GM19238 (cell line): Measurements from ENCODE around the gene FSD1L.
"Not testable (repeated sequence)": the region's sequence is repeated elsewhere in the genome, so short reads cannot be mapped to it uniquely, and the experiment has no call there.

ENCODE experiments used
- DNase-seq: peaks from one replicate; pipeline ENCODE4 v3.0.0; 2011; ENCODE audit warnings: low spot score; ENCODE audit not compliant: insufficient read length

FSD1L gene

DNA sequence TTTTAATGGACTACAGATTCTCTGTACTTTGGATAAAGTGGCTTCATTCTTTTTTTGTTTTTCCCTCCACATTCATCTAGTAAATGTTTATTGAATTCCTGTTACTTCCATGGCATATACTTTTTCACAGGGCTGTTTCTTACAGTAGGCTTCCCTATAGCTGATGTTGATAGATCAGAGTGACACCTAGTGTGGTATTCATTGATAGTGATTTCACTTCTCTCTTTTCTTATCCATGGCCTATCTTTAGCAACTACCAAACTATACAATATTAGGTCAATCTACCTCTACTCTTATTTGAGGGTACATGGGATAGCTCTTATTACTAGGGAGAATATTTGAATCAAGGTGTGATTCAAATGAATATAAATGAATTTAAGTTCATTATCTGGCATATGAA, 35.8 kb downstream of the FSD1L start:
- DNase-seq, result no peak

DNA sequence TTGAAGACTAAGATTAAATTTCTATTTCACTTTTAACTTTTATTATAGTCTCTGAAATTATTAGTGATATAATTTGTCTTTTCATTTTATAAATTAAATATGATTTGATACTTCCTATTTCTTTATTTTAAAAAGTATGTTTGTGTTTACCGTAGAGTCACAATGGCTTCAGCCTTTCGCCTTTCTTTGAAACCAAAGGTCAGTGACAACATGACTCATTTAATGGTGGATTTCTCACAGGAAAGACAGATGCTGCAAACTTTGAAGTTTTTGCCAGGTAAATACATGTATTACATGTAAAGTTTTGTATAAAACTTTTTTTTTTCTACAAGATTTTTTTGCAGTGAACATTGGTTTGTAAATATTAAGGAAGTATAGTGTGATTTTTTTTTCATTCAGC, 36.4 kb downstream of the FSD1L start:
- no peak for DNase-seq

DNA sequence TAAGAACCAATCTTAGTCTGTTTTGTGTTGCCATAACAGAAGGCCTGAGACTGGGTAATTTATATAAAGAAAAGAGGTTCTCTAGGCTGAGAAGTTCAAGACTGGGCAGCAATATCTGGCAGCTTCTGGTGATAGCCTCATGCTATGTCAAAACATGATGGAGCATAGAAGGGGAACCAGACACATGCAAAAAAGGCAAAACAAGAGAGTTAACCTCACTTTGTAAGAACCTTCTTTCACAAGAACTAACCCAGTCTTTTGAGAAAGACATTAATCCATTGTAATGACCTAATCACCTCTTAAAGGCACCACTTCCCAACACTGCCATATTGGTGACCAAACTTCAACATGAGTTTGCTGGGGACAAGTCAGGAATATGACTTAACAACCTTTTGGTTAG, 37.3 kb downstream of the FSD1L start:
- DNase-seq, result no peak

DNA sequence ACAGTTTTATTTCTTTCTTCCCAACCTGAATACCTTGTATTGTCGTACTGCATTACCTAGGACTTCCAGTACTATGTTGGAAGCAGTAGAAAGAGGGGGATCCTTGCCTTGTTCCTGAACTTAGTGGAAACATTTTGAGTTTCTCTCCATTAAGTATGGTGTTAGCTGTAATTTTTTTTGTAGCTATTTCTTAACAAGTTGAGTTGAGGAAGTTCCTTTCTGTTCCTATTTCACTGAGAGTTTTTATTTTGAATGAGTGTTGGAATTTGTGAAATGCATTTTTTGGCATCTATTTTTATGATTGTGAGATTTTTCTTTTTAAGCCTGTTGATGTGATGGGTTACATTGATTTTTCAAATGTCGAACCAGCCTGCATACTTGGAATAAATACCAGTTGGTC, 49.0 kb downstream of the FSD1L start:
- DNase-seq, result no peak

DNA sequence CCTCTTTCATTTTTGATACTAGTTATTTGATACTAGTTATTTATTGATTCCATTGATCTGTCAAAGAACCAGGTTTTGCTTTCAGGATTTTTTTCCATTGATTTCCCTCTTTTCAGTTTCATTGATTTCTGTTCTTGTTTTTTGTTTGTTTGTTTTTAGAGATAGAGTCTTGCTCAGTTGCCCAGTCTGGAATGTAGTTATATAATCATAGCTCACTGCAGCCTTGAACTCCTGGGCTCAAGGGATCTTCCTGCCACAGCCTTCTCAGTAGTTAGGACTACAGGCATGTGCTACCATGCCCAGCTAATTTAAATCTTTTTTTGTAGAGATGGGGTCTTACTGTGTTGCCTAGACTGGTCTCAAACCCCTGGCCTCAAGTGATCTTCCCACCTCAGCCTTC, 49.9 kb downstream of the FSD1L start:
- DNase-seq, result no peak

DNA sequence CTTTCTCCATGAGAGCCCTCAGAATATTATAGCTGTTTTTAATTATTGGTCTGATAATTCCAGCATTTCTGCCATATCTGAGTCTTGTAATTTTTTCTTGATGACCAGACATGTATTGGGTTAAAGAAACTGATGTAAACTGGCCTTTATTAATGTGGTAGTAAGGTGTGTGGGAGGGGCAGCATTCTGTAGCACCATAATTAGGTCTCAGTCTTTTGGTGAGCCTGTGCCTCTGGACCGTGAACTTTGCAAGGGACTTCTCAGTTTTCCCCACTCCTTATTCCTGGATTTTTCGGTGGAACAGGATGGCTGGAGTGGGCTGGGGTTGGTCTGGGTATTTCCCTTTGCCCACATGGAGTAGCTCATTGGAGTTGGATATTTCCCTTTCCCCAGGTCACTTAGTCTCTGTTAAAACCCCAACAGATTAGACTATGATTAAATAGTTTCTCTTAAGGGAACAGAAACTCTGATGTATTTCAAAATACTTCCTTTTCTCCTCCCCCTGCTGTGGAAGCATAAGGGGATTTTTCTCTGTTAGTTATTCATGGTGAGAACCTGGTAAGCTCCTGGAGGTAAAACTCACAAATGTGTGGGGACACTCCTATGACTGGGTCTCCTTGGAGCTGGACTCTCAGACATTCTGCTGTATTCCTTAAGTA, 52.4 kb downstream of the FSD1L start:
- peak; percentile 24 for DNase-seq

DNA sequence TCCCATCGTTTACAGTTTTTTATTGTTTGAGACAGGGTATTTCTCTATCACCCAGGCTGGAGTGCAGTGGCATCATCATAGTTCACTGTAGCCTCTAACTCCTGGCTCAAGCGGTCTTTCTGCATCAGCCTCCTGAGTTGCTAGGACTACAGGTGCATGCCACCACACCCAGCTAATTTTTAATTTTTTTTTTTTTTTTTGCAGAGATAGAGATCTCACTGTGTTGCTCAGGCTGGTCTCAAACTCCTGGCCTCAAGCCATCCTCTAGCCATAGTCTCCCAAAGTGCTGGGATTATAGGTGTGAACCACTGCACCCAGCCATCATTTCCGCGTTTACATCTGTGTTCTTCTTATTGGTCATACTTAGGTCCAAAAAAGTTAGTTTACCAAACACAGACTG, 53.6 kb downstream of the FSD1L start:
- DNase-seq, result no peak

DNA sequence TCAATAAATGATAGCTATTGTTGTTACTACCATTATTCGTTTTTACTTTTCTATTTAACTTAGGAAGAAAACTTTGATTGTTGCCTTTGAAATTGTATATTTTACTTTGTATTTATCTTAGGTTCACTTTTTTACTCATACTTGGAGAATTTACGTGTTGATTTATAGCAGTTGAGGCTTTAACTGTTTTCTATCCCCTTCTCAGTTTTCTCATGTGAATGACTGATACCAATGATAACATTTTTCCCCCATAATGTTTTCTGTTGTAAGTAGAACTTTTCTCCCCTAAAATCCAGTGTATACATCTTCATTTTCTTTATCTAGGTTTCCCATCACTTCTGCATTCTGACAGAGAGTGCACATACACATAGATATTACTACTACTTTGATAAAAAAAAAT, 54.4 kb downstream of the FSD1L start:
- DNase-seq, result no peak

DNA sequence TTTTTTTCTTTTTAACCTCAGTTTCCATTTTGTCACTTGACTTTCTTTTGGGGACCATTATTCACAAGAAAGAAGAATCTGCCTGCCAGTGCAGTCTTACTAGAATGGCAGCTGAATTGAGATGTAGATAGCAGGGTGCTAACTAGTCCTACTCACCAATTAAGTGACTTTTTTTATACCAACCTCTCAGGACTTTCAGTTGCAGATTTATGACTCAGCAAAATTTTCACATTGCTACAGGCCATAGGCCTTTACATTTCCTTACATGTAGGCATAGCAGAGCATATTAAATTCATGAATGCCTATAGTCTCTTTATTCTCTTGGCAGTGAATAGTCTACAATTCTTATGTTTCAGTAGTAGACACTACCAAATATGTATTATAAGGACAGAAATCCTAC, 56.0 kb downstream of the FSD1L start:
- no peak for DNase-seq

DNA sequence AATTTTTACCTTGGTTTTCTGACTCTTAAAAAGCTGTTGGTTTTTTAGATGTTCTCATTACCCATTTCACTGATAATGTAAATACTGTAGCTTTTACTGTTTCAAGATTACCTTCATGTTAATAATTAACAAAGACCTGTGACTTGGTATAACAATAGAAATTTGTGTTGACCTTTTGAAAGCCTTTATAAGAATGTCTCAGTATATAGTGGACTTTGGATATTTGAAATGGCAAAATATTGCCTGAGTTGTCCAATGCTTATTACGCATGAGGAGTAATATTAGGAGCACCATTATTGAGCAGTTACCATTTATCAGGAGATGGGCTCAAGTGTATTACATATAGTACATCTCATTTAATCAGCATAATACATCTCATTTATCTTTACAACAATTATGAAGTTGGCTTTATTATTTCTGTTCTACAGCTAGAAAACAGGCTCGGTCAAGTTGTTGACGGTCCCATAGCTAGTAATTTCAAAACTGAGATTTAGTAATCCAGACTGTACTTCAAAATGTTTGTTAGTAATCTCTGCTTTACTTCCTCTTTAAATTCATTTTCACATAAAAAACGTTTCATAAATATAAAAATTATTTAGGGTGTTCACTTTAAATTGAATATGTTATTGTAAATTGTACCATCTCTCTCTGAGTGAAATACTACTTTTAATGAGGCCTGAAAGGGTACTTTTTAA, 59.4 kb downstream of the FSD1L start:
- no peak for DNase-seq

DNA sequence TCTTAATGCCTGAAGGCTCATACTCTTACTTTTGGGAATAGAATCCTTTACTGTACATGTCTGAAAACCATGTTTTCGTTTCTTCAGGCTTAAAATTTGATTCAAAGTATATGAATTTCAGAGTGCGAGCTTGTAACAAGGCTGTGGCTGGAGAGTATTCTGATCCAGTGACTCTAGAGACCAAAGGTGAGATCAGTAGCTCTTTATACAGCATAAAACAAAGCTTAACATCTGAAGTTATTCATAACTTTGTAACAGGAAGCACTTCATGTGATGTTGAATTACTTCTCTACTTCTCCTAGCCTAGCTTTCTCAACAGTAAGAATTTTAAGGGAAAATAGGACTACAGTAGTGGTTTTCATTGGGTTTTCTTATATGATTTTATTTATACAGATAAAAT, 60.7 kb downstream of the FSD1L start:
- no peak for DNase-seq

DNA sequence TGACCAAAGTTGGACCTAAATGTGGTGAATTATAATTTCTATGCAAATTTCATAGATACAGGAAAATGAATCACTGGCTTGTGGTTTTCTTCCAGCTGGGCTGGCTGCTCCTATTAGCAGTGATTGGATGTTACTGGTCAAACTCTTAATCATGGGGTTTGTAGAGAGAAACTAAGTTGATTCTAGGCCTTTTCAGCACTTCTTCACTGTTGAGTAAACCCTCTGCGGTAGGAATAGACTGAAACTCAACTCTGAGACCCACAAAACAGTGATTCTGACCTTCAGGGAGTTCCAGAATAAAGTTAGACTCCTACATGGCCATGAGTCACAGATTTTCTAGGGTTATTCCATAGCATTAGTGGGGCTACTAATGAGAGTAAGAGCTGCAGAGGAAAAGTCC, 62.2 kb downstream of the FSD1L start:
- no peak for DNase-seq

DNA sequence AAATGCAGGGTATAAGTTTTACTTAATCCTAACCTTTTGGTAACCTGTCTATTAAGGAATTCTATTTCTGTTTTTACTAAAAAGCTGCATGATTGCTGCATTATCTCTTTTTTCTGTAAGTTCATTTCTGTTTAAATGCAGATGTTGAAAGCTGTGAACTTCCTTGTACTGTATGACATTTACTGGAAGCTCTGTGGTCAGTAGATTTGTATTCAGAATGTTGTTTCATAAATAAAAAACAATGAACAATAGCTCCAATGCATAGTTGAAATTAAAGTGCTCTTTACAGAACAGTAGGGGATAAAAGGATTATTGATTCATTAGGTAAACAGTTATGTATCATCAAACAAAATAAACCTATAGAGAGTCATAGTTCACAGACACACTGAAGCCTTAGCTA, 63.6 kb downstream of the FSD1L start:
- no peak for DNase-seq

DNA sequence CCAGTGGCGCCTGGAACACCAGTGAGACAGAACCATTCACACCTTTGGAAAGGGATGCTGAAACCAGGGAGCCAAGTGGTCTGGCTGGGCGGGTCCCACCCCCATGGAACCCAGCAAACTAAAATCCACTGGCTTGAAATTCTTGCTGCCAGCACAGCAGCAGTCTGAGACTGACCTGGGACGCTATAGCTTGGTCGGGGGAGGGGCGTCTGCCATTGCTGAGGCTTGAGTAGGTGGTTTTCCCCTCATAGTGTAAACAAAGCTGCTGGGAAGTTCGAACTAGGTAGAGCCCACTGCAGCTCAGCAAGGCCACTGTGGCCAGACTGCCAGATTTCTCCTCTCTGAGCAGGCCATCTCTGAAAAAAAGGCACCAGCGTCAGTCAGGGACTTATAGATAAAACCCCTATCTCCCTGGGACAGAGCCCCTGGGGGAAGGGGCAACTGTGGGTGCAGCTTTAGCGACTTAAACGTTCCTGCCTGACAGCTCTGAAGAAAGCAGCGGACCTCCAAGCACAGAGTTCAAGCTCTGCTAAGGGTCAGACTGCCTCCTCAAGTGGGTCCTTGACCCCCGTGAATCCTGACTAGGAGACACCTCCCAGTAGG, 68.1 kb downstream of the FSD1L start:
- no peak for DNase-seq

DNA sequence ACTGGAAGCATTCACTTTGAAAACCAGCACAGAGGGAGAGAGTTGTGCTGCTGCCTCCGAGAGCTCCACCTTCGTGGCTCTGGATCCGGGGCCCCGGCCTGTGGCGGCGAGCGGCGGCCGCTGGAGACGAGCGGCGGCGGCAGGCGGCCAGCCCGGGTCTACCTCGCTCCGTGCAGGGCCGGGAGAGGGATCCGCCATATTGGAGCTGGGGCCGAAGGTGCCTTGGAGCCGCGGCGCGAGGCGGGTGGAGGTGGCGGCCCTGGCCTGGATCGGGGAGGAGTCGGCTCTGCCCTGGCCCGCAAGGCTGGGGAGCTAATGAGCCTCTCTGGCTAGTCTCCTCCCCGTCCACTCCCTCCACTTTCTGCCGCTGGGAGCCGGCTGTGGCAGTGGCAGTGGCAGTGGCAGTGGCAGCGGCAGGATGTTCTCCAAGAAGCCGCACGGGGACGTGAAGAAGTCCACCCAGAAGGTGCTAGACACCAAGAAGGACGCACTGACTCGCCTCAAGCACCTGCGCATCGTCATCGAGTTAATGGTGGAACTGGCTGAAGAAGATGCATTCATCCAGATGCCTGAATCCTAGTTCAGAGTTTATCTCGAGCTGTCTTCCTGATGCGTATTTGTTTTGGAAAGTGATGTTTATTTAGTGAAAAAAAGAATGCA, 72.0 kb downstream of the FSD1L start:
- not testable (repeated sequence) for DNase-seq

DNA sequence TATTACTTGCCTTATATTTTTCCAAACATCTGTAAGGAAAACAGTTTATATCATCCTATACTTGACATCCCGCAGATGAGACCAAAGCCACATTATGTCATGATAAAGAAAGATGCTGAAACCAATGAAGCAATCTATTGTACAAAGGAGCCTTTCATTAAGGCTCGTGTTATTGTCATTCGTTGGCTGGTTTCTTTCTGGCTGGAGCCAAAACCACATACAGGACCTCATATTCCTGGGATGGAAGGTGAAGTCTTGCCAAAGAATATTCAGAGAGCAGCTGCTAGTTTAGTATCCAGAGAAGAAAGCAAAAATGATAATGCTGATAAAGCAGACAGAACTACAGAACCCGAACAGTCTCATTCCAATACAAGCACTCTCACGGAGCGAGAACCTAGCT, 73.2 kb downstream of the FSD1L start:
- not testable (repeated sequence) for DNase-seq

DNA sequence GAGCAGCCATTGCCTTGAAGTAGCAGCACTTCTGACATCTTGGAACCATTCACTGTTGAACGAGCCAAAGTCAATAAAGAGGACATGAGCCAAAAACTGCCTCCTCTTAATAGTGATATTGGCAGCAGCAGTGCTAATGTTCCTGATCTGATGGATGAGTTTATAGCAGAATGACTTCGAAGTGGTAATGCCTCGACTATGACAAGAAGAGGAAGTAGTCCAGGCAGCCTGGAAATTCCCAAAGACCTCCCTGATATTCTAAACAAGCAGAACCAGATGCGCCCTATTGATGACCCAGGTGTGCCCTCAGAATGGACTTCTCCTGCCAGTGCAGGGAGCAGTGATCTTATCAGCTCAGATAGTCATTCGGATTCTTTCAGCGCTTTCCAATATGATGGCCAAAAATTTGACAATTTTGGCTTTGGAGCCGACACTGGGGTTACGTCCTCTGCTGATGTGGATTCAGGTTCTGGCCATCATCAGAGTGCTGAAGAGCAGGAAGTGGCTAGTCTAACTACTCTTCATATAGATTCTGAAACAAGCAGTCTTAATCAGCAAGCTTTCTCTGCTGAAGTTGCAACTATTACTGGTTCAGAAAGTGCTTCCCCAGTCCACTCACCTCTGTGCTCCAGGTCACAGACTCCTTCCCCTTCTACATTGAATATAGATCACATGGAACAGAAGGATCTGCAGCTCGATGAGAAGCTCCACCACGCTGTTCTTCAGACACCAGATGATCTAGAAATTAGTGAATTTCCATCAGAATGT, 75.0 kb downstream of the FSD1L start:
- not testable (repeated sequence) for DNase-seq

DNA sequence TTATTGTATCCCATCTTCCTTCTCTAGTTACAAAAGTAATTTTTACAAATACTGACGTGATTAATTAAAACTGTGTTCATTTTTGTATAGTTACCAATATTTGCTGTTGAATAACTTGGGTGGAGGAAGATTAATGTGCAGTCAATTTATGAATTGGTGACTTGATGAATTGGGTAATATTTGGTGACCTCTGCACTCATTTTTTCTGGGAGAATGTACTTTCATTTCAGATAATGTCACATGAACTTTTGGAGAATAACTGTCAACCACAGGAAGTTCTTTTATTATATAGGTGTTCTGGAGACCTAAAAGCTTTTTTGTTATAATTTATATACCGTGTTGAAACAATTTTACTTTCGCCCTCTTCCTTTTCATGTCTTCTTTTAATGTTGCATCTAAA, 83.7 kb downstream of the FSD1L start:
- DNase-seq, result no peak

DNA sequence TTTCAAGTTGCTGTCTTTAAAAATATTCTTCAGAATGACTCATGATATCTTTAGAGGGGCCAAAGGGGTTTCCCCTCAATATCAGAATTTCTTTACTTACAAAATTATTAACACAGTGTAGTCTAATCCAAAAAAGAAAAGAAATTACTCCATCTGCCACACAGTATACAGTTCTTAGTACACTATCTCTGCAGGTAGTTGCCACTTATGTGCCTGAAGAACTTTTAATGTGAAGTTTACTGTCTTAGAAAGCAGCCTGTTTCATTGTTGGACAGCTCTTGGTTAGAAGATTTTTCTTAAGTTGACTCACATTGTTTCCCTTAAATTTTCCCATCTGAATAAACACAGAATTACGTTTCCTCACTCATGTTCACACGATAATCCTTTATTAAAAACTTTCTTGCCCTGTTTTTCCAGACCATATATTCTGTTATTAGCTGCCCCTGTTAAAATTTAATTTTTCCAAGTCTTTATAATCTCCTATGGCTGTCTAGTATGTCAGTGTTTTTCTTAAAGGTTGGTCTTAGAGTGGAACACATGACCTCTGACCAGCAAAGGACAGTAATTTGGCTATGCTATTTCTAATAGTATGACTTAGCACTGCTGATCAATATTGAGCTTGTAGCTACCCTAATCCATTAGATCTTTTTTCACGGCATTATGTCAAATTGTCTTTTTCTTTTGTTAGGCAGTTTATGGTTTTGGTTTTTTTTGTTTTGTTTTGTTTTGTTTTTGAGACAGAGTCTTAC, 88.3 kb downstream of the FSD1L start:
- no peak for DNase-seq

DNA sequence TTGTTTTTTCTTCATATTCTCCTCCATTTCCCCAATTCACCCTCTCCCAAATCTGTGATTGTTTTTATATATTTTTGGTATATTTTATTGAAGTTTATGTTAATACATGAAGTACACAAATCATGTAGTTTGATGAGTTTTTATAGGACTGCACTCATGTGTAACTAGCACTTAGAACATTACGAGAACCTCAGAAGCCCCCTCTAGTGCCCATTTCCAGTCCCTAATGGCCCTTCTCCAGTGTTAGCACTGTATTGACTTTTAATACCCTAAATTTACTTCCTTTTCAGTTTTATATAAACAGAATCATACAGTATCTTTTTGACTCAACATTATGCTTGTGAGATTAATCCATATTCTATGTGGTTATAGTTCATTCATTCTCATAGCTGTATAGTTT, 91.6 kb downstream of the FSD1L start:
- DNase-seq, result no peak

DNA sequence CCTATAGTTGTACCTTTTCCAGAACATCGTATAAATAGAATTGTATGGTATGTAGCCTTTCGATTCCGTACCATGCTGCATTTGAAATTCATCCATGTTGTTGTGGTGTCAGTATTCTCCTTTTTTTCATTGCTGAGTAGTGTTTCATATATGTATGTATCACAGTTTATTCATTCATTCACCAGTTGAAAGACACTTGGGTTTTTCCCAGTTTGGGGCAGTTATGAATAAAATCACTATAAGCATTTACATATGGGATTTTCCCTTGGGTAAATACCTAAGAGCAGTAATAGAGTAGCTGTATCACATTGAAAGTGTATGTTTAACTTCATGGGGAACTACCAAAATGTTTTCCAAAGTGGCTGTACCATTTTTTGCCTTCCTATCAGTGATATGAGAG, 94.0 kb downstream of the FSD1L start:
- DNase-seq, result no peak
